ENCODE data around the gene ZMAT2.

DNA sequence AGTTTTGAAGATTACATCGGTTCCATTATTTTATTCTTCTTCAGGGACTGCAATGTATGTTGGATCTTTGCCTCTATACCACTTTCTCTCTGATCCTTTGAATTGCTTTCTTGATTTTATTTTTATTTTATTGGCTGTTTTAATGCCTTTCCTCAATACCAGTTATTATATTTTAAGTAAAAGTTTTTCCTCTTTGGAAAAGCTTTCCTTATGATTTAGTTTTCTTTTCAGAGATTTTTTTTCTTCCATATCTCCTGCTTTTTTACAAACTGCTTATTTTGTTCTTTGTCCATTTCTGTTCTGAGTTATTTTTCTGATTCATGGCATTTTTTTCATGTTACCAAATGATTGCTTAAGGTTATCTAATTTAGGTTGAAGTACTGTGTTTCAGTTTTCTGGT, 11.5 kb downstream of the ZMAT2 start:
- no peak for TF ChIP-seq POLR2A (IDR thresholded peaks at IDR 0.05)
- TF ChIP-seq, protein P1, sequence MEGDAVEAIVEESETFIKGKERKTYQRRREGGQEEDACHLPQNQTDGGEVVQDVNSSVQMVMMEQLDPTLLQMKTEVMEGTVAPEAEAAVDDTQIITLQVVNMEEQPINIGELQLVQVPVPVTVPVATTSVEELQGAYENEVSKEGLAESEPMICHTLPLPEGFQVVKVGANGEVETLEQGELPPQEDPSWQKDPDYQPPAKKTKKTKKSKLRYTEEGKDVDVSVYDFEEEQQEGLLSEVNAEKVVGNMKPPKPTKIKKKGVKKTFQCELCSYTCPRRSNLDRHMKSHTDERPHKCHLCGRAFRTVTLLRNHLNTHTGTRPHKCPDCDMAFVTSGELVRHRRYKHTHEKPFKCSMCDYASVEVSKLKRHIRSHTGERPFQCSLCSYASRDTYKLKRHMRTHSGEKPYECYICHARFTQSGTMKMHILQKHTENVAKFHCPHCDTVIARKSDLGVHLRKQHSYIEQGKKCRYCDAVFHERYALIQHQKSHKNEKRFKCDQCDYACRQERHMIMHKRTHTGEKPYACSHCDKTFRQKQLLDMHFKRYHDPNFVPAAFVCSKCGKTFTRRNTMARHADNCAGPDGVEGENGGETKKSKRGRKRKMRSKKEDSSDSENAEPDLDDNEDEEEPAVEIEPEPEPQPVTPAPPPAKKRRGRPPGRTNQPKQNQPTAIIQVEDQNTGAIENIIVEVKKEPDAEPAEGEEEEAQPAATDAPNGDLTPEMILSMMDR (IDR thresholded peaks at IDR 0.05) = no peak

All from right lobe of liver (tissue), 4 donors.